ENCODE results near the gene CFAP251. TPM values are rescaled to one million over a fixed set of nuclear protein-coding genes. Genes with fewer than 3 reads are reported as not detected.

CFAP251 gene
- total RNA-seq: 1 to 10 TPM; 1.2 to 1.6 TPM

GRCh38 chr12:121917950-121918678 lies at the start of gene CFAP251:
TSS of gene CFAP251 (plus strand) at chr12:121918592. CDS start at chr12:121921306, 2,714 bp downstream.

GRCh38 chr12:121888478-121889273 lies 29.7 kb upstream of the CFAP251 start, which contains the start of gene PSMD9:
TSS of gene PSMD9 (plus strand) at chr12:121888790. CDS start at chr12:121888857, 67 bp downstream.

DNA sequence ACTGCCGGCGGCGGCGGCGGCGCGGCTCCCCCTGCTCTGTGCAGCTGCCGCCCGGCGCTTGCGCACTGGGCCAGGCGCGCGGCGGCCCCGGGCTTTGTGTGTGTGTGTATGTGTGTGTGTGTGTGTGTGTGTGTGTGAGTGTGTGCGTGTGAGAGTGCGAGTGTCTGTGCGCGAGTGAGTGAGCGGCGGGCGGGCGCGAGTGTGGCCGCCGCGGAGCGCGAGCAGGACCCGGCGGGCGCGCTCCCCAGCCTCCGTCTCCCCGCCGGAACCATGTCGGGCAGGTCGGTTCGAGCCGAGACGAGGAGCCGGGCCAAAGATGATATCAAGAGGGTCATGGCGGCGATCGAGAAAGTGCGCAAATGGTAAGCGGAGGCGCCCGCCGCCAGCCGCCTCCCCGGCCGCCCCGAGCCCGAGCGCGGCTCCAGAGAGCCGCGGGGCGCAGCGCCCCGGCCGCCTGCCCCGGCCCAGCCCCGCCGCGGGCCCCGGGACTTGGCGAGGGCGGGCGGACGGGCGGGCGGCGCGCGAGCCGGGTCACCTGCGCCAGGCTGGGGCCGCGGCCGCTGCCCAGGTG lies 103.5 kb downstream of the CFAP251 start, which contains the start of gene BCL7A:
BCL7A (plus strand) TSS at position 63 of the 571 bp plus-strand sequence; CDS start at position 271, 208 bp downstream.

Other genes with a start within 250 kb of the CFAP251 start
- gene MORN3, start 248.9 kb upstream of the CFAP251 start, total RNA-seq: 1 to 10 TPM; 3.3 to 4.7 TPM
- gene TMEM120B, start 205.8 kb upstream of the CFAP251 start, total RNA-seq: 1 to 10 TPM; 6.7 TPM
- gene RHOF, start 124.9 kb upstream of the CFAP251 start, total RNA-seq: 100 to 1,000 TPM; 153 to 159 TPM
- gene SETD1B, start 114.6 kb upstream of the CFAP251 start, total RNA-seq: 10 to 100 TPM; 30.0 to 30.1 TPM
- not detected for gene HPD, start 59.7 kb upstream of the CFAP251 start, total RNA-seq
- 10 to 100 TPM; 66.0 to 67.5 TPM for gene PSMD9, start 29.8 kb upstream of the CFAP251 start, total RNA-seq
- 1 to 10 TPM; 8.7 to 9.7 TPM for gene BCL7A, start 103.3 kb downstream of the CFAP251 start, total RNA-seq
- 10 to 100 TPM; 52.0 to 54.8 TPM for gene MLXIP, start 160.2 kb downstream of the CFAP251 start, total RNA-seq